ENCODE data around the gene CTSZ.

The CTSZ gene

DNA sequence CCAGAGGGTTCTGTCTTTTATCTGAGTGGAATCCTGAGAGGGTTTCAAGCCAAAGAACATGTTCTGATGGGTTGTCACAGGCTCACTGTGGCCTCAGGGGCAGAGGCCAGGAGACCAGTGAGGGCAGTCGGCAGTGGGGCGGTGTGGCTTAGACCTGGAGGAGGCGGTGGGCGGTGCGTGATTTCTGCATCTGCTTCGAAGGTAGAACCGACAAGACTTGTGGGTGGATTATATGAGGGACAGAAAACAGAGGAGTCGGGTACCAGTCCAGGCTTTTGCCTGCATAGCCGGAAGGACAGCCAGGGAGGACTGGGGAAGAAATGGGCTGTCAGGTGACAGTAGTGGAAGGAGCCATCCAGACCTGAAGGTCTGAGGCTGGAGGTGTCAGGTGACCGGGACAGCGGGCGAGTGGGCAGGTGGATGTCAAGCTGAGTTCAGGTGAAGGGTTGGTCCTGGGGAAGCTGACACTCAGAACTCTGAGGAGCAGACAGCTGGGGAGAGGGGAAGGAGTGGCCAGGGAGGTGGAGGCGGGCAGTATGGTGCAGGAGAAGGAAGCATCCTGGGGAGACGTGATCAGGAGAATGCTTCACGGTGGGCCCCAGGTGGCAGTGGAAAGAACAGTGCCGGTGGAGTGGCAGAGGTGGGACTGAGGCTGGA, 3.1 kb downstream of the CTSZ start:
- DNase-seq (ENCODE audit: low read depth, low spot score), result no peak
- no peak overlapping the region for H3K4me3 ChIP-seq (ENCODE audit: low read length)

DNA sequence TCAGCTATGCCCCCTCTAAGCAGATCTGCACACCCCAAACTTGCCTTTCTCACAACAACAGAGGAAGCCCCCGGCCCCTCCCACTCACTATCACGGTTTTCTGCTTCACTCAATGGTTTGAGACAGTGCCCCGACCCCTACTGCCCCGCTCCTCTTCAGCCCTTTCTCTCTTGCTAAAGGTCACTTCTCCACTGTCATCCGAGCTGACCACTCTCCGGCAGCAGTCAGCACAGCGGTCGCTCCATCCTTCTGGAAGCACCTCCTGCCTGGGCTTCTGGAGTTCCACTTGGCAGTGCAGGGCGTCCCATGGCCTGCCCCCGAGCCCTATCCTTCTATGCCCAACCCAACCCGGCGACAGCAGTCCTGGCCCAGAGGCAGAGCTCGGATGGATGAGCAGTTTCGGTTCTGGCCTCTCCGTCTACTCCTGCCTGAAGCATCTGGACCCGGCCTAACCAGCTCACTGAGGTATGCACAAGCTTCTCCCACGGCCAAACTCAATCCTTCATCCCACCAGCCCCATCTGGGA, 4.1 kb downstream of the CTSZ start:
- no peak overlapping the region for H3K4me3 ChIP-seq (ENCODE audit: low read length)
- DNase-seq (ENCODE audit: low read depth, low spot score), result no peak

DNA sequence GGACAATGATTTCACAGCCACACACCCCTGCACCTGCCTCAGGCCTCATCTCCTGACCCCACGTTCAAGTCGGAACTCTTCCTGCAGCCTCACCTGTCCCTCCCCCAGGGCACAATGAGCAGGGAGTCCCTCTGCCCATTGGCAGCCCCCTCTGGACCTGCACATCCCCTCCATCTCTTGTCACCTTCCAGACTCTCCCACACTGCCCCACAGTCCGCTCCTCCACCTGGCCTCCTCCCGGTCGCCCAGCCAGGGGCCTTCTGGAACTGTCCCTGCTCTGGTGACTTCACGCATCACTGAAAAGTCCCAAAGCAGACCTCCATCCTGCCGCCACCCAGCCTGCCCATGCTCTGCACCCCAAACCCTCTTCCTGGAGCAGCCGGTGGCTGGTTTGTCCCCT, 4.7 kb downstream of the CTSZ start:
- DNase-seq (ENCODE audit: low read depth, low spot score), result no peak
- no peak overlapping the region for H3K4me3 ChIP-seq (ENCODE audit: low read length)

DNA sequence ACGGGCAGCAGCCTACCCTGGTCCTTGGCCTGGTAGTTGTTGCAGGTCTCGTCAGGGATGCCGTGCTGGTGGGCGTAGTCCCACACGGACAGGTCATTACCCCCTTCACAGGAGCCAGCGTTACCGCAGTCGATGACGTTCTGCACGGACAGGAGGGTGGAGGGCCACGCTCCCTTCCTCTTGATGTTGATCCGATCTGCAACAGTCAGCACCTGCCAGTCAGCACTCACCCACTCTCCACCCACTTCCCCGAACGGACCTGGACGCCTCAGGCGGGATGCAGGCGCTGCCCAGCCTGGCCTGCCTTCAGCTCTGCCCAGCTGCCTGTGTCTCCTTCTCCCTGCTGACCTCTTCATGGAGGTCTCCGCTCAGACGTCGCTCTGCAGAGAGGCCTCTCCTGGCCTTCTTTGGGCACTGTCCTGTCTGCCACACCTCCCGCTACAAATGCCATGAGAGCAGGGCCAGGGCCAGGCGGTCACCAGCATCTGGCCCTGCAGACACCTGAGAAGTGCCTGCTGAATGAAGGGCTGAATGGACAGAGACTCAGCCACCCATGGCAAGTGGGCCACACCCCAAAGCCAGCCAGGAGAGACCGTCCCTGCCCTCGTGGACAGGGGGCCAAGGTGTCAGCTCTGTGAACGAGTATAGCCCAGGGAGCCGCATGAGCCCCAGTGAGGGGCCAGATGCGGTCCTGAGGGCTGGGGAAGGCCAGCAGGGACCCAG, 5.4 kb downstream of the CTSZ start:
- H3K4me3 ChIP-seq (ENCODE audit: low read length), result no peak overlapping the region

DNA sequence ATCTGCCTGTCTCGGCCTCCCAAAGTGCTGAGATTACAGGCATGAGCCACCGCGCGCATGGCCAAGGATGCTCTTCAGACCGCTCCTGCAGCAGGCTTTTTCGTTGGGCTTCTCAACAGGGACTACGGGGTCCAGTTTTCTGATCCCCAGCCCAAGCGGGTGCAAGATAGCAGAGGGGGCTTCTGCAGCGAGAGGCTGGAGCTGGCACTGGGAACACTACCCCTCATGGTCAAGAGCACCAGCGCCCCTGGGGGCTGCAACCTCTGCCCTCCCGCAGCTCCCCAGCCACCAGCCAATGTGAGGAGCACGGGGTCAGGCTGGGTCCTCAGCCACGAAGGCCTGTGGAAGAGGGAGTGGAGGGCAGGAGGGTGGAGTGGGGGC, 6.0 kb downstream of the CTSZ start:
- H3K4me3 ChIP-seq (ENCODE audit: low read length), result no peak overlapping the region
- no peak for DNase-seq (ENCODE audit: low read depth, low spot score)

More for the DNA sequence above, 5.4 kb downstream of the CTSZ start:
- DNase-seq (ENCODE audit: low read depth, low spot score), result no peak

DNA sequence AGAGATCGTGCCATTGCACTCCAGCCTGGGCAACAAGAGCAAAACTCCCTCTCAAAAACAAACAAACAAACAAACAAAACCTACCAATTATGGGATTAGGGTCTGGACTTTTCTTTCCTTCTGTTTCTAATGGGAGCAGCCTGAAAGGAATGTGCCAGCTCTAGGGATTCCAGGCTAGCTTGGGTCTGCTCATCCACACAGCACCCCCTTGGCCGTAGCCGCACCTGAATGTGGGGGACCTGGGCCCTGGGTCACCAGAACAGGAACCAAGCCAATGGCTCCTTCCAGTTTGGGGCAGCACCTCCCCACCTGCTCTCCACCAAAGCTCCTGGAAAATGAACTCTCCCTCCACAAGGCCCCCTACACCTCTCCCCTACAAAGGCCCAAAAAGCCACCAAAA, 6.7 kb downstream of the CTSZ start:
- no peak for DNase-seq (ENCODE audit: low read depth, low spot score)
- H3K4me3 ChIP-seq (ENCODE audit: low read length), result no peak overlapping the region

DNA sequence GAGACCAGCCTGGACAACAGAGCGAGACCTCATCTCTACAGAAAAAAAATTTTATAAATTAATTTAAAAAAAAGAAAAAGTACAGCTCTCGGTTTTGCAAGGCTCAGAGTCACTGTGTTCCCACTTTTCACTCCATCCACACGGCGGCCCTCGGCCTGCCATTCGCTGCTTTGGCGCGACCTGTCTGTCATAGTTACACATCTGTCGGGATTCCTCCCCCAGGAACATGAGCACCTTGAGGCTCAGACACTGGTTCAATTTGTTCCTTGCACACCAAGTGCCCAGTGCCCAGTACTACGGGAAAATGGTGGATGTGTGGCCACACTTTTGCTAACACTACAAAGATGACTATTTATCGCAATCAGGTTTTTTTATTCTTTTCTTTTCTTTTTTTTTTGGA, 8.4 kb downstream of the CTSZ start:
- H3K4me3 ChIP-seq (ENCODE audit: low read length), result no peak overlapping the region
- no peak for DNase-seq (ENCODE audit: low read depth, low spot score)

DNA sequence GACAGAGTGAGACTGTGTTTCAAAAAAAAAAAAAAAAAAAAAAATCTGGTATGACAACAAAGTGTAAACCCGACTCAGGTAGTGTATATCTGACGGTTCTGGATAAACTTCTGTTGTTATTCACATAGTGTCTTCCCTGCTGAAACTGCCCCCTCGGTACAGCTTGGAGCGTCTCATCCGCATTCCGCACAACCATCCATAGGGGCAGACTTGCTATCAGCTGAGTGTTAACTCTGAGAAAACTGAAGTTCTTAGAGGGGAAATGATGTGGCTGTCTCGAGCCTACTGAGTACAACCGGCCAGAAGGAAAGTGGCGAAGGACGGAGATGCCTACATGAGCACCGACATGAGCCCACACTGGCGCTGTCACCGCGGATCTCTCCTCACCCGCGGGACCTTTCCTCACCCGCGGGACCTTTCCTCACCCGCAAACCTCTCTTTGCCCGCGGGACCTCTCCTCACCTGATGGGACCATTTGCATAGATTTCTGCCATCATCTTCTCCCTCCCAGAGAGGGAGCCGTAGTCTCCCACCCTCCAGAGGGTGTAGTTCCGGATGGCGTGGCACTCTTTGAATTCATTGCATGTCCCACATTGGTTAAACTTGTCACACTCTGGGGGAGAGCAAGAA, 9.8 kb downstream of the CTSZ start:
- DNase-seq (ENCODE audit: low read depth, low spot score), result no peak
- no peak overlapping the region for H3K4me3 ChIP-seq (ENCODE audit: low read length)

DNA sequence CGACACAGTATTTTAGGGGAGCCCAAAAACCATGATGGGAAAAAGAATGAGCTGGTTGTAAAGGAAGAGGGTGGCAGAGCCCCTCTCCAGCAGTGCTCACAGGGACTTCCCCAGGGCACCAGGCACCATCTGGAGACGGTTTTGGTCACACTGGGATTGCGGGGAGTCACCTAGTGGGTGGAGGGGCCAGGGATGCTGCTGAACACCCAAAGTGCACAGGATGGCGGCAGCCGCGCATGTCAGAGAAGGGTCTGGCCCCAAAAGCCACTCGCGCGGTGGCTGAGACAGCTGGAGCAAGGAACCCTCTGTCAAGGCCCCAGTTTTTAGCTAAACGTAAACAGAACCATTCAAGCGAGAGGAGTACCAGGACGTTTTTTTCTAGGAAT, 10.8 kb downstream of the CTSZ start:
- DNase-seq (ENCODE audit: low read depth, low spot score), result no peak

DNA sequence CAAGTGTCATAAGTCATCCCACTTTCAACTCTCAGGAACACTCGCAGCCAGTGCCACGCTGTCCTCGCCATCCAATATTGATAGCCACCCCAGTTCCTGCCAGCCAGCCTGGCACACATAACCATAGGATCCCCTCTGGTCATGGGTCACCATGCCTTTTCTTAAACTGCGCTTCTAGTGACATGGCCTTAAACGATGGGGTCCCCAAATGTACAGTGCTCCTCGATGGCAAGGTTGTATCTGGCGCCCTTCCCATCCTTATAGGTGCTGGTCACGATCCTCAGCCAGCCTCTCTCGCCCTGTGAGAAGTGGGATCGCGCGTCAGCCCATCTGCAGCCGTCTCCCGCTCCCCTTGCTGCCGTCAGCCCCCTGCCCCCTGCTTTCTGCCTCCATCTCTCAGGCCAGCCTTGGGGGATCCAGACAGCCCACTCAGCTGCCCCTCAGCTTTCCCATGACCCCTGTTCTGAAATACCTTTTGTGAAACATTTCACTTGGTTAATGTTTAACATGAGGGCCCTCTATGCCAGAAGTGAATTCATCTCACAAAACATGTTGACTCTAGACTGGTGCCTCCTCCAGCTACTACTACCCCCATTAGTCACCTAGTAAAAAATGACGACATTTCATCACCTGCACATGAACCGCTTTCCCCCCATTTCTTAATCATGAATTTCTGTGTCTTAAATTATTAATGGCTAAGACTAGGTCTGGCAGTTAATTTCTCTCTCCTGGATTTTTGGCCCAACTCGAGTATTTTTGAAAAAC, 11.4 kb downstream of the CTSZ start:
- no peak for DNase-seq (ENCODE audit: low read depth, low spot score)

More for the DNA sequence above, 10.8 kb downstream of the CTSZ start:
- no peak overlapping the region for H3K4me3 ChIP-seq (ENCODE audit: low read length)

DNA sequence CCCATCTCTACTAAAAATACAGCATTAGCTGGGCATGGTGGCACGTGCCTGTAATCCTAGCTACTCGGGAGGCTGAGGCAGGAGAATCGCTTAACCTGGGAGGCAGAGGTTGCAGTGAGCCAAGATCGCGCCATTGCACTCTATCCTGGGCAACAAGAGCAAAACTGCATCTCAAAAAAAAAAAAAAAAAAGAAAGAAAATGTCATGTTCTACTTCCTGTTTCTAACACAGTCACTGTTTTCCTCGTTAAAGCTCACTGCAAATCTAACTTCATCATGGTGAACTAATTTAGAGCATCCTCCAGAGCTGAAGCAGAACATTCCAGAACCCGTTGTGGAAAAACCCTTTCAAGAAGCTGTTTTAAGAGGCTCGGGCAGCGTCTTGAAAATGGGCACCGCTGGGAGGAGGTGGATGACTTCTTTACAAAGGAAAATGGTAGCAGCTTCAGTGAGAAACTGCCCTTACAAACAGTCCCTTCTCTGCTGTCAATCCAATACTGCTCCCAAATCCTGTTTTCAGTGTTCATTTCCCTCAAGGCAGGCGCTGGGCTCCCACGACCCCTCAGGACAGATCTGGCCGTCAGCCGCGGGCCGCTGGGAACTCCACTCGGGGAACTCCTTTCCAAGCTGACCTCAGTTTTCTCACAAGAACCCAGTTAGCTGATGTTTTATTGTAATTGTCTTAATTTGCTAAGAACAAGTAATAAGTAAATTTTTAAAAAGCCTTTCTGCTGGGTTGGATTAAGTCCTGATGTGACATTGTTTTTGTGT, 12.5 kb downstream of the CTSZ start:
- no peak for DNase-seq (ENCODE audit: low read depth, low spot score)

More for the DNA sequence above, 11.4 kb downstream of the CTSZ start:
- no peak overlapping the region for H3K4me3 ChIP-seq (ENCODE audit: low read length)

DNA sequence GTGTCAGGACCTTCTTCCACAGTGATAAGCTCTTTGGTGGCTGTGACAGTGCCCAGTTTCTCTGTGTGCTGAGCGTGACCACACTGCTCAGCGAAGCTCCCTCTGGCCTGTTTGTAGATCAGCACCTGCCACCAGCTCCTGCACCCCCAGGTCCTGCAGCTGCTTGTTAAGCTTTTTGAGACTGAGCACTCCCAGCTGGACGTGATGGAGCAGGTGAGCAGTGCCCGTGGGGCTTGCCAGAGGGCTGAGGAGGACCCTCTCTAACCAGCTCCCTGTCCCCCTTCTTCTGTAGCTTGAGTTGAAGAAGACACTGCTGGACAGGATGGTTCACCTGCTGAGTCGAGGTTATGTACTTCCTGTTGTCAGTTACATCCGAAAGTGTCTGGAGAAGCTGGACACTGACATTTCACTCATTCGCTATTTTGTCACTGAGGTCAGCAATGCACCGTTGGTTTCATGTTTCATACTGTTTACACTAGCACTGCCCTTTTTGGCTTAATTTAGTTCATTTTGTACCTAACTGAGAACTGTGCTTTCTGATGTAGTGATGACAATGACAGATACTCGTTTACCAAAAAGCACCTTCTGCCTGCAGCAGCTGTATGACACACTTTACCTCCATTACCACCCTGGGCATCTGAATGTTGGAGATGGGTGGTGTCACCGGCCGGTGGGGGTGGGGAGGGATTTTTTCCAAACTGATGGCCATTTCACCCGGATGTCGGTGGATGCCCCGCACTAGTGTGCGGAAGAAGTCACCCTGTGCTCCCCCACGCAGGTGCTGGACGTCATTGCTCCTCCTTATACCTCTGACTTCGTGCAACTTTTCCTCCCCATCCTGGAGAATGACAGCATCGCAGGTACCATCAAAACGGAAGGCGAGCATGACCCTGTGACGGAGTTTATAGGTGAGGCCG, 13.5 kb downstream of the CTSZ start:
- no peak for DNase-seq (ENCODE audit: low read depth, low spot score)
- no peak overlapping the region for H3K4me3 ChIP-seq (ENCODE audit: low read length)

More for the DNA sequence above, 12.5 kb downstream of the CTSZ start:
- no peak overlapping the region for H3K4me3 ChIP-seq (ENCODE audit: low read length)

DNA sequence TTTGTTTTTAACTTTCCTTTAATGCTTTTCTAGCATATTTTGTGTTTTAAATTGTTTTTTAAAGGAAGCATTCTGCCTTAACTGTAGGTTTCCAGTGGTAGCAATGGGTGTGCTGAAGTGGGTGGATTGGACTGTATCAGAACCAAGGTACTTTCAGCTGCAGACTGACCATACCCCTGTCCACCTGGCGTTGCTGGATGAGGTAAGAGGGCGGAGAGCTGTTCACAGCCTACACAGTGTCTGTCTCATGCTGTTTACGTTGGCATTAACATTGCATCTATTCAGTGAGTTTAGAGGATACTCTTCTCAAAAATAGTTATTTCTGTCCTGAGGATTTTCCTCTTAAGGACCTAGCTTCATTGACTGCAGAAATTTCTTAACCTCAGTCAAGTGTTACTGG, 14.1 kb downstream of the CTSZ start:
- no peak for DNase-seq (ENCODE audit: low read depth, low spot score)
- no peak overlapping the region for H3K4me3 ChIP-seq (ENCODE audit: low read length)

DNA sequence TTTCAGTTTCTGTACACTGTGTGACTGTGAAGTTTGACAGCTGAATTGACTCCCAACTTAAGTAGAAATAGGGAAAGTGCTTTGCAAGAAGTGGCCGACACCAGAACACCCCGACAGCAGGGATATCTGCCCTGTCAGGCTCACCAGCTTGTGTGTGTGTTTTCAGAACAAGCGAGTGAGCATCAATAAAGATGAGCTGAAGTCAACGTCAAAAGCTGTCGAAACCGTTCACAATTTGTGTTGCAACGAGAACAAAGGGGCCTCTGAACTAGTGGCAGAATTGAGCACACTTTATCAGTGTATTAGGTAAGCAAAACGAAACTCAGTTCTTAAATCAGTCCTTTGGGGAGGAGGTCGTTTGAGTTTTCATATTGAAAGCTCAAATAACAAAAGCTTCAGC, 15.3 kb downstream of the CTSZ start:
- no peak for DNase-seq (ENCODE audit: low read depth, low spot score)
- H3K4me3 ChIP-seq (ENCODE audit: low read length), result no peak overlapping the region

DNA sequence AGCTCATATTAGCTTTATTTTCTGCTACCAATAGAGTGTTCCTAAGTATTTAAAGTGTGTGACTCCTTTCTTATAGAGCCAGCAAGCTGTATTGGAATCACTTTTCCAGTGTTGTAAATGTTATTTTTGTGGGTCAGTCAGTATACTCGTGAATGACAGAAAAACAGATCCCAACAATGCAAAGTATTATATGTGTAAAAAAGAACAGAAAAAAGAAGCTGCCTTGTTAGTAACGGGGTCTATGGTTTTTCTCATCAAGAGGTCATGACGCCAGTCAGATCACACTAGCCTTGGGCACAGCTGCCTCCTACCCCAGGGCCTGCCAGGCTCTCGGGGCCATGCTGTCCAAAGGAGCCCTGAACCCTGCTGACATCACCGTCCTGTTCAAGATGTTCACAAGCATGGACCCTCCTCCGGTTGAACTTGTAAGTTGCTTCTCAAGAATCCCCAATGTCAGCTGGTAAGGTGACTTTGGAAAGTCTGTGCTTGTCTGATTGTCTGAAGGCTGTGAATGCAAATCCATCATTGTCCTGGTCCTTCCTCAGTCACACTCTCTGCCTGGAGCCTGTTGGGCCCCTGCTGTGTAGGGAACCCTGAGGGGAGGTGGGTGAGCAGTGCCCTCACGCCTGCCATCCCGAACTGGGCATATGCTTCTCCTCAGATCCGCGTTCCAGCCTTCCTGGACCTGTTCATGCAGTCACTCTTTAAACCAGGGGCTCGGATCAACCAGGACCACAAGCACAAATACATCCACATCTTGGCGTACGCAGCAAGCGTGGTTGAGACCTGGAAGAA, 16.2 kb downstream of the CTSZ start:
- no peak for DNase-seq (ENCODE audit: low read depth, low spot score)
- H3K4me3 ChIP-seq (ENCODE audit: low read length), result no peak overlapping the region

DNA sequence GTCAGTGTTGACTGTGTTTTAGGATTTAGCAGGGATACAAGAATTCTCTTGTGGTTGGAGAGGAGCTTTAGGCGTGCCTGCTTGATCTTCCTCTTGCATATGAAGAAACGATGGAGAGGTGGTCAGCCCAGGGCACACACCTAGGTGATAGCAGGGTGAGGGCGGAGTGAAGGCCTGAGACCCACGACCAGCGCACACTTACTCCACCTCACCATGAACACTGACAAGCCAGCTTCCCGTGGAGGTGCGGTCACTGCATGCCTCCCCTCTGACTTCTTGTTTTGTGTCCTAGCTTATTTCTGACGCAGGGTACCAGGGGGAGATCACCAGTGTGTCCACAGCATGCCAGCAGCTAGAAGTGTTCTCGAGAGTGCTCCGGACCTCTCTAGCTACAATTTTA, 17.9 kb downstream of the CTSZ start:
- no peak overlapping the region for H3K4me3 ChIP-seq (ENCODE audit: low read length)
- DNase-seq (ENCODE audit: low read depth, low spot score), result no peak

DNA sequence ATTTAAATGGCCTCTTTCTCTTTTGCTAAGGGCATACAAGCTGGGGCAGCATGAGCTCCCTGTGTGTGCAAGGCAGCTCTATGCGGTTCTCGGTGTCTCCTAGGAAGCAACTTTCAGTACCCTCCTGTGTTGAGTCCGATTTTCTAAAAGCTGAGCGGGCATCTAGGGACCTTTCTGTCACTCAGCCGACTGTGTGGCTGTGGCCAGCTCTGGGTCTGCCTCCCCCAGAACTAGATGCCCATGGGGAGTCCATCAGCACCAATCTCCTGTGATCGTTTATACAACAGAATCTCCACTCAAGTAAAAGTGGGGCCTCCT, 18.5 kb downstream of the CTSZ start:
- H3K4me3 ChIP-seq (ENCODE audit: low read length), result no peak overlapping the region
- no peak for DNase-seq (ENCODE audit: low read depth, low spot score)
